ENCODE results near the gene KRT27.

DNA sequence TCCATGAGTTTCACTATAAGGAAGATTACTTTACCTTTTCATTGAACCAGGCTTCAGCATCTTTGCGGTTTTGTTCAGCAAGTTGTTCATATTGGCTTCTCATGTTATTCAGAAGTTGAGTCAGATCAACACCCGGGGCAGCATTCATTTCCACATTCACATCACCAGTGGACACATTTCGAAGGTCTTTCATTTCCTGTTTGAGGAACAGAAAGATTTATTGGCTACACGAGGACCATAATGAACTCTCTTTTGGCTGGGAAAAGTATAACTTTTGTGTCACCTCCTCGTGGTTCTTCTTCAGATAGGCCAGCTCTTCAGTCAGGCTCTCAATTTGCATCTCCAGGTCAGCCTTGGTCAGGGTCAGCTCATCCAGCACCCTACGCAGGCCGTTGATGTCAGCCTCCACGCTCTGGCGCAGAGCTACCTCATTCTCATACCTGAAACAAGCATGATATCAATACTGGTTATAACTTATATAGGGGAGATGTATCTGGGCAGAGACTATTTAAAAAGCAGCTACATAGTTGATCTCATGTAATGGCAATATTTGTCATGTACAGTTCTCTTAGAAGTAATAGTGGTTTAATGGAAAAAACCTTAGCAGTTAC, 38.0 kb upstream of the KRT27 start:
- TF ChIP-seq GATA2 (IDR thresholded peaks at IDR 0.05; ENCODE audit: low read depth, low read length) = no peak
- TF ChIP-seq GATA3 (IDR thresholded peaks at IDR 0.05; ENCODE audit: low read depth, low read length) = no peak

All from SH-SY5Y (cell line).